Stimulated activated CD8-positive, alpha-beta memory T cell treated with anti-CD3 and anti-CD28 coated beads, Interleukin-4, amount 100 ng/mL, for 1 hour (primary cell): ENCODE data around the gene KRTAP4-1.
"Not testable (repeated sequence)": the region's sequence is repeated elsewhere in the genome, so short reads cannot be mapped to it uniquely, and the experiment has no call there.

Source experiments
- DNase-seq, 2 donors: peaks; one replicate each; pipeline ENCODE4 v3.0.0-alpha.2; 2020; ENCODE audit warnings: low read depth in 2 of 2, low spot score in 1 of 2

KRTAP4-1 gene

DNA sequence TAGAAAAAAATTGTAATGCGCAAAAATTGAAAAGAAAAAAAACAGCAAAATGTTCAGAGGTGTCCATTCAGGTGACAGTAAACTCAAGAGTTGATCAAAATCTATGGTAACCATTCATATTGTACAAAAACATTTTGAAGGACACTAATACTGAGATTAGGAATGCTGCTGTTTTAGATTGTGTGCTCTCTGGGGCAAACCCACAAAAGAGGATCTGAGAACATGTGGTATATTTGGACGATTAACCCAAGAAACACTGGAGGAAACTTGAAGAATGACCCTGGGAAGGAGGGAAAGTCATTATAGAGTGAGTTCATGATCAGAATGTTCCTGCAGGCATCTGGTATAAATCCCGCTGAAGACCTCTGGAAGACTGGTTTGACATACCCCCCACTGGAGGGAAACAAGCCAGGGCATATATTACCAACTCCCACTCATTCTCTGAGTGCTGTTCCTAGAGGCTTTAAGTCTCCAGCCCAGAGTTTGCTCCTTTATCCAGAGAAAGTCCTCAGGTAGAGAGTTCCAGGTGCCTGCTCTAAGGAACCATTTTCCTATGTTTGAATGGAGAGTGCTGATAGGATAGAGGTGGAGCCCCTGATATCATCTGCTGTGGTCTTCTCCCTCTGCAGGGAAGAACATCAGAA is 7.8 kb downstream of the KRTAP4-1 start:
- no peak for DNase-seq

DNA sequence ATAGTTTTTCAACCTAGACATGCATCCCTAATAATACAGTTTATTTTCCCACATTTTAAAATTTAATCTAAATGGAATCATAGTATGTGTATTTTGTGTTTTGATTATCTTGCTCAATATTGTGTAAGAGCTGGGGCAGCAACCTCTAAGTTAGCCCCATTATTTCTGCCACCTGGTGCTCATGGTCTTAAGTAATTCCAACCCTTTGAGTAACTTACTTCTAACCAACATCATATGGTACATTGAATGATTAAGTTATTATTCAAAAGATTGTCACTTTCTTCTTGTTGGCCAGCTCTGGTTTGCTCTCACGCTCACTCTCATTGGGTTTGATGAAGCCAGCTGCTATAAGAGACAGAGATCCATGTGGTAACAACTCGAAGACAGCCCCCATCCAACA is 12.8 kb downstream of the KRTAP4-1 start:
- no peak for DNase-seq

DNA sequence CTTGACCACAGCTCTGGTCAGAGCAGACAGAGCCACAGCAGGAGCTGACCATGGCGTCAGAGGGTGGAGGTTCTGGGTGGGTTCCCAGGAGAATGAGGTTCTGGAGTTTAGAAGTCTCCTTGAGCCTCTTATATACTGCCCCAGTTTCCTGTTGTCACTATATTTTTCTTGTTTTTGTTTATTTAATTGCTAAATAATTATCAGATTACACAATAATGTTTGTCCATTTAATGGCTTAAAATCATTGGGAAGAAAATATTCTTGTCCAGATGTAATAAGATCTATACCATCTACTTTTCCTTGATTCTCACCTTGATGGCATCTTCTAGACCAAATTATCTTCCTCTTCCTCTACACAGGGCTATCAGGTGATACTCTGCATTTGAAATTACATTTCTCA is 16.6 kb downstream of the KRTAP4-1 start, which contains the start of gene KRTAP4-3:
Gene KRTAP4-3, minus strand, starts transcription at position 101 of the 400 bp plus-strand sequence. Its CDS starts 49 bp downstream, at position 52.
- DNase-seq, result no peak

DNA sequence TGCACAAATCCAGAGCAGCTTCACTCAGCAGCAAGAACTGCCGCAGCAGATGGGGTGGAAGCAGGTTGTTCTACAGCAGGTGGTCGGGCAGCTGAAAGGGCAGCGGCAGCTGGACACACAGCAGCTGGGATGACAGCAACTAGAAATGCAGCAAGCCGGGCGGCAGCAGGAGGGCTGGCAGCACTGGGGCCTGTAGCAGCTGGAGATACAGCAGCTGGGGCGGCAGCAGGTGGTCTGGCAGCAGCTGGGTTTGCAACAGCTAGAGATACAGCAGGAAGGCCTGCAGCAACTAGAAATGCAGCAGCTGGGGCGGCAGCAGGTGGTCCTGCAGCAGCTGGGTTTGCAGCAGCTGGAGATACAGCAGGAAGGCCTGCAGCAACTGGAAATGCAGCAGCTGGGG is 17.1 kb downstream of the KRTAP4-1 start:
- DNase-seq, result no peak

DNA sequence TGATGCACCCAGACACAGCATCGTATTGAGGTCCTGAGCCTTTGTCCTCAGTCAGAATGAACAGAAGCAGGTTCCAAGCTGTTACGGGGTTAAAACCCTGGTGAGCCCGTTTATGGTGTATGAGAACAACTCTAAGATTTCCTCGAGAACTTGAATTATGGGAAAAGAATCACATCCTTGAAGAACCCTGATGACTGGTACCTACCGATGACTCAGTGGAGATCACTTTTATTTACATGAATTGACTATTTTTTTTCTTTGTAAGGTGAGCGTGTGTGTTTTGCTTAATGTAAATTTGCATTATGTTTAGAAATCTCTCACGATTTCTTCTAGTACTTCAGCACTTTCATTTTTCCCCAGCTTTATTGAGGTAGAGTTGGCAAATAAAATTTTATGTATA is 20.9 kb downstream of the KRTAP4-1 start:
- DNase-seq, result no peak

DNA sequence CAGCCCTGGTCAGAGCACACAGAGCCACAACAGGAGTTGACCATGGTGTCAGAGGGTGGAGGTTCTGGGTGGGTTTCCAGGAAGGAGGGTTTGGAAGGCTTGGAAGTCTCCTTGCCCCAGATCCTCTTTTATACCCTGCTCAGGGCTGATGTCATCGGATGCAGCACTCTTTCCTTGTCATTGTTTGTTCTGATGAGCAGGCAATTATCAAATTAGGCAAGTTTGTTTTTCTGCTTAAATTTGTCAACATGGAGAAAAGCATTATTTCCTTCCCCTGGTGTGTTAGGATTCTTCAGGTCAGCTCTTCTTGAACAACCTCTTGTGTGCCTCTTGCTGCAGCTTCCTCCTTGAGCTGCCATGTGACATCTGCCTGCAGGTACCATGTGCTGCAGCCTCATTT is 24.1 kb downstream of the KRTAP4-1 start, which contains the start of gene KRTAP4-4:
Gene KRTAP4-4, minus strand, starts transcription at position 101 of the 400 bp plus-strand sequence. Its CDS starts 57 bp downstream, at position 44.
- DNase-seq, result no peak

DNA sequence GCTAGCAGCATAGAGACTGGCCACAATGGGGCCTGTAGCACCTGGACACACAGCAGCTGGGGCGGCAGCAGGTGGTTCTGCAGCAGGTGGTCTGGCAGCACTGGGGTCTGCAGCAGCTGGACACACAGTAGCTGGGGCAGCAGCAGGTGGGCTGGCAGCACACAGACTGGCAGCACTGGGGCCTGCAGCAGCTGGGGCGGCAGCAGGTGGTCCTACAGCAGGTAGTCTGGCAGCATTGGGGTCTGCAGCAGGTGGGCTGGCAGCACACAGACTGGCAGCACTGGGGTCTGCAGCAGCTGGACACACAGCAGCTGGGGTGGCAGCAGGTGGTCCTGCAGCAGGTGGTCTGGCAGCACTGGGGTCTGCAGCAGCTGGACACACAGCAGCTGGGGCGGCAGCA is 24.5 kb downstream of the KRTAP4-1 start:
- DNase-seq, result not testable (repeated sequence)

DNA sequence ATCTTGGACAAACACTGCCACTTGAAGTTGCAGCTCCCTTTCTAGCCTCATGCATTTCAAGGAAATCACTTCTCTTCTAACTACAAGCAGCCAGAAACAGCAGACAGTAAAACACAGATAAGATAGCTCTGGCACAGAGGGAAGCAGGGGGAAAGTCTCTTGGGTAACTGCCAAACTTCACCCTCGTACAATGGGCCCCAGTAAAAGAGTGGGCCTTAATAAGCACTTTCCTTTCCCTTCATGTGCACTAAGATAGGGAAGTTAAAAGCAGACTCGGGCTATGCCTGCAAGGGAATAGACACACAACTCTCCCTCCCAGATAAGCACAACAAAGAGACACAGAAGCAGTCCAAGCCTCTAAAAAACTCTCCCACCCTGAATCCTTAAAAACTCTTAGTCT is 30.9 kb downstream of the KRTAP4-1 start:
- no peak for DNase-seq

DNA sequence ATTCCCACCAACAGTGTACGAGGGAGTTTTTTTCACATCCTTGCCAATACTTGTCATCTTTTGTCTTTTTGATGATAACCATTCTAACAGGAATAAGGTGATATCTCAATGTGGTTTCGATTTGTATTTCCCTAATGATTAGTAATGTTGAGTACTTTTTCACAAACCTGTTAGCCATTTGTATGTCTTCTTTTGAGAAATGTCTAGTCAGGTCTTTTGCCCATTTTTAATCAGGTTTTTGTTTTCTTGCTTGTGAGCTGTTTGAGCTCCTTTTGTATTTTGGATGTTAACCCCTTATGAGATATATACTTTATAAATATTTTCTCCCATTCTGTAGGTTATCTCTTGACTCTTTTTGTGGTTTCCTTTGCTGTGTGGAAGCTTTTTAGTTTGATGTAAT is 33.2 kb downstream of the KRTAP4-1 start:
- DNase-seq, result no peak

DNA sequence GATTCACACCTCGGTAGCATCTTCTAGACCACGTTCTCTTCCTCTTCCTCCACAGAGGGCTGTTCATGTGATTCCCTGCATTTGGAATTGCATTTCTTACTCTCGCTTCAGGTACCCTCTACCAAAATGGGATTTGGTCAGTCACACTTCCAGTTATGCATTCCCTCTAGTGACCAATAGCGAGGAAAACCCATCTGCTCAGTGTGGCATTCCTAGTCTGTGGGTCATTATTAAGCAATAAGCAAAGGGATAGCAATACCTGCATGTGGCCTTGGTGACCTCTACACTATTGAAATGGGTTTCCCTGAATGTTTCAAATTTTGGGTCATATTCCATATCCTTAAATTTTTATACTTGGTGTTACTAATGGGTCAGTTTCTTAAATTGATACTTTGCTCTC is 34.7 kb downstream of the KRTAP4-1 start:
- DNase-seq, result no peak

DNA sequence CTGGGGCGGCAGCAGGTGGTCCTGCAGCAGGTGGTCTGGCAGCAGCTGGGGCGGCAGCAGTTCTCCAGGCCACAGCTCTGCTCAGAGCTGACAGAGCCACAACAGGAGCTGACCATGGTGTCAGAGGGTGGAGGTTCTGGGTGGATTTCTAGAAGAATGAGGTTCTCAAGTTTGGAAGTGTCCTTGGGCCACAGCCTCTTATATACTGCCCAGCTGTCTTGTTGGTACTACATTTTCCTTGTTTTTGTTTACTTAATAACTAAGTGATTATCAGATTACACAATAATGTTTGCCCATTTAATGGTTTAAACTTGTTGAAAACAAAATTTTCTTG is 35.1 kb downstream of the KRTAP4-1 start, which contains the start of gene KRTAP4-5:
Gene KRTAP4-5, minus strand, starts transcription at position 174 of the 334 bp plus-strand sequence. Its CDS starts 58 bp downstream, at position 116.
- DNase-seq, result no peak

DNA sequence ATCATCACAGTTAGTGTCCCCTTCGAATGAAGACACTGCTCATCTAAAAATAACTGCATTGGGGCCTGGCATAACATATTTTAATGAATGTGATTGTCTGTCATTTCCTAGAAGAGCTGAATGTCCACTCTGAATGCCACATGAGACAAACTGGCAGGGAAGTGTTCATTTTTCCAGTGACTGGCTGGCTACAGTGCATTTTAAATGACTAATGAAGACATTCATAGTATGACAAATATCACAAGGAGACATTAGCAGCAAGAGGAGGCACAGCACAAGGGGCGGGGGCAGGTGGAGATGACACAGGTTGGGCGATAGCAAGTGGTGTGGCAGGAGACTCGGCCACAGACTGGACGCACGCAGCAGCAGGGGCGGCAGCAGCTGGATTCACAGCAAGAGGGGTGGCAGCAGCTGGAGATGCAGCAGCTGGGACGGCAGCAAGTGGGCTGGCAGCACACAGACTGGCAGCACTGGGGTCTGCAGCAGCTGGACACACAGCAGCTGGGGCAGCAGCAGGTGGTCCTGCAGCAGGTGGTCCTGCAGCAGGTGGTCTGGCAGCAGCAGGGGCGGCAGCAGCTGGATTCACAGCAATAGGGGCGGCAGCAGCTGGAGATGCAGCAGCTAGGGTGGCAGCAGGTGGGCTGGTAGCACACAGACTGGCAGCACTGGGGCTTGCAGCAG is 35.6 kb downstream of the KRTAP4-1 start:
- not testable (repeated sequence) for DNase-seq

DNA sequence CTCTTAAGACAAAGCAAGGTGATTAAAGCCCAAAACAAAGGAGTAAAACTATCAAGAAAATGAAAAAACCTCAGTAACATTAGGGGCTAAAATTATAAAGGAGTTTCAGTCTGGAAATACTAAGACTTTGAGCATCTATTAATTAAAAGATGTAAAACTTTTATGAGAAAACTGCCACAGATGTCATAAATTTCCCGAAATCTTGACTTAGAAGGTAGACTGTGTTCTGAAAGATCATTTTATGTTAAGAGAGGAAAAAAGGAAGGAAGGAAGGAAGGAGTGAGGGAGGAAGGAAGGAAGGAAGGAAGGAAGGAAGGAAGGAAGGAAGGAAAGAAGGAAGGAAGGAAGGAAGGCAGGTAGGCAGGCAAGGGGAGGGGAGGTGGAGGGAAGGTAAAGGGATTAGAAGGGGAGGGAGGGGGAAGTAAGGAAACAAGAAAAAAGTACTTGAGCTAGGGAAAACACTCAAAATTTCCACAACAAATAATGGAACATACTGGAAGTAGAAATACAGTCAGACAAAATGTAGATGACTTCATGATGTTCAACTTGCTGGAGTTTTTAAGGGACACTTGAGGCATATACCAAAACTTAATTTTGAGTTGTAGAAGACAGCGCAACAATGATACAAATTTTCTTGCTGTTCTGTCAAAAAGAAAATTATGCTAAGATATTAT is 37.0 kb downstream of the KRTAP4-1 start:
- DNase-seq, result no peak

DNA sequence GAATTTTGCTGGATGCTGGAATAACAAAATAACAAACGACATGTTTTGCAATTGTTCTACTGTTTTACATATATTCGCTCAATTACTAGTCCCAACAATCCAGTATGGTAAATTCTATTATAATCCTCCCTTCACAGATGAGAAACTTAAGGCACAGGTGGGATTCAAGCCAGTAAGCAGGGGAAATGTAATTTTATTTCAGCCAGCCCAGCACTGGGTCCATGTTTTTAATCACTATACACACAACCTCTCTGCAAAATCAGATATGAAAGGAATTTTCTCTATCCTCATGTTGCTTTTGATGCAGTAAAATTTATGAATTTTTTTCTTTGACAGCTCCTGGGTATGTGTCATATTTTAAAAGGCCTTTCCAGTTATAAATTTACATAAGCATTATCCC is 39.5 kb downstream of the KRTAP4-1 start:
- no peak for DNase-seq

DNA sequence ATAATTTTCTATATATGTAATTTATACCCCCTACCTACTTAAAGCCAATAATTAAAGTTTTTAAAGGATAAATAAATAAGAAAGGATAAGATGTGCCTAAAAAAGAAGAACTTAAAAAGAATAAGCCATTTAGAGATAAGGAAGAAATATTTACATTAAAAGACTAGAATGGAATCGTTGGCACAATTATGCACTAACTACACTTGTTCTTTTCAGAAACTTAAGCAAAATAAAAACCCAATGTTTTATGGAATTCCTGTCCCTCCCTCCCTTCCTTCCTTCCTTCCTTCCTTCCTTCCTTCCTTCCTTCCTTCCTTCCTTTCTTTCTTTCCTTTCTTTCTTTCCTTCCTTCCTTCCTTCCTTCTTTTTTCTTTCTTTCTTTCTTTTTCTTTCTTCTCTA is 39.9 kb downstream of the KRTAP4-1 start:
- DNase-seq, result no peak

DNA sequence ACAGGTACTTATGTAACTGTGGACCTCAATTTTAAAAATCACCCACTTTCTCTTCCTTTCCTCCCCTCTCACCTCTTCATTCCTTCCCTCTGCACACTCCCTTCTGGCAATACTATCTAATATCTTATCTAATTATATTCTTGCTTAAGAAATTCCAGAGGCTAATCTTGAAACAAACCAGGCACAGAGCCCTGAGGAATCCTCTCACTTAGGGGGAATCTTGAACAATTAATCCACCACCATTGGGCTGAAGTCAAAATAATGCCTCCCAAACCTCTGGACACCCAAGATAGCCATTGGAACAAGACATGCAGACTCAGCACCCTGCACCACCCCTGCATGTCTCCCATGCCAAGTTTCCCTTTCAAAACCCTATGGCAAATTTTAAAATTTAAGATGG is 43.4 kb downstream of the KRTAP4-1 start:
- DNase-seq, result no peak

DNA sequence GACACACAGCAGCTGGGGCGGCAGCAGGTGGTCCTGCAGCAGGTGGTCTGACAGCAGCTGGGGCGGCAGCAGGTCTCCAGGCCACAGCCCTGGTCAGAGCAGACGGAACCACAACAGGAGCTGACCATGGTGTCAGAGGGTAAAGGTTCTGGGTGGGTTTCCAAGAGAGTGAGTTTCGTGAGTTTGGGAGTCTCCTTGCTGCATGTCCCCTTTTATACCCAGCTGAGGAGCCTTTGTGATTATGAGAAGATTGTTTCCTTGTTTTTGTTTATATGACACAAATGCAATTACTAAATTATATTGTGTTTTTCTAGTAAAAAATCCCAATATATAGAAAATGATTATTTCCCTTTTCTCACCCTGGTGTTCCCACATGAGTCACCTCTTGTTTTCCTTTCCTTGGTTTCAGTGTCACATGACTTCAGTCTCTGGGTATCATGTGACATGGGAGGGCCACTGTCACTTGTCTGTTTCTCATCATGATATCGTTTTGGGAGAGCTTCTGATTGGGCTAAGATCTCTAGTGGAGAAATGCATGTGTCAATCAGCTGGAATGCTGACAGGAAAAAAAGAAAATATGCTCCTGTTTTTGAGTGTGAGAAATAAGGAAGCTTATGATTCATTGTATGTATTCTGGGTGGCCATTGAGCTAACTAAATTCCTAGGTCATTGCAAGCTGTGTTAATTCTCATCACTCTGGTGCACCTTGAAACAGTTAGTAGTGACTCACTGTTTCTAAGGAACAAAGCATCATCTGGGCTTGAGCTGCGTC is 44.2 kb downstream of the KRTAP4-1 start, which contains the start of gene KRTAP4-6:
Gene KRTAP4-6, minus strand, starts transcription at position 185 of the 772 bp plus-strand sequence. Its CDS starts 57 bp downstream, at position 128.
- DNase-seq, result no peak

DNA sequence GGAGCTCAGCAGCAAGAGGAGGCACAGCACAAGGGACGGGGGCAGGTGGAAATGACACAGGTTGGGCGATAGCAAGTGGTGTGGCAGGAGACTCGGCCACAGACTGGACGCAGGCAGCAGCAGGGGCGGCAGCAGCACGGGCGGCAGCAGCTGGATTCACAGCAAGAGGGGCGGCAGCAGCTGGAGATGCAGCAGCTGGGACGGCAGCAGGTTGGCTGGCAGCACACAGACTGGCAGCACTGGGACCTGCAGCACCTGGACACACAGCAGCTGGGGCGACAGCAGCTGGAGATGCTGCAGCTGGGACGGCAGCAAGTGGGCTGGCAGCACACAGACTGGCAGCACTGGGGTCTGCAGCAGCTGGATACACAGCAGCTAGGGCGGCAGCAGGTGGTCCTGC is 44.8 kb downstream of the KRTAP4-1 start:
- not testable (repeated sequence) for DNase-seq
